Upper lobe of right lung (tissue), 1 donor: Measurements from ENCODE around the gene RPRD1A. TPM values are rescaled to one million over a fixed set of nuclear protein-coding genes. Genes with fewer than 3 reads are reported as not detected.
A peak's percentile ranks its signal among the peaks of the same experiment; 100 is the strongest.

Experiments used
- ATAC-seq: fragments of 200-7000 bp; cut with Tn5 transposase; one replicate; pipeline ENCODE4 v1.9.1; 2020; ENCODE audit warnings: mild to moderate bottlenecking, moderate library complexity
- DNase-seq: peaks from one replicate; pipeline ENCODE4 v3.0.0-alpha.2; 2020
- H3K27ac ChIP-seq: fragments of 200-600 bp; one replicate; pipeline ENCODE4 v1.8.0; 2022
- H3K27me3 ChIP-seq: fragments of 200-600 bp; one replicate; pipeline ENCODE4 v1.8.0; 2022; ENCODE audit warnings: mild to moderate bottlenecking
- H3K36me3 ChIP-seq: fragments of 200-600 bp; one replicate; pipeline ENCODE4 v1.8.0; 2022
- H3K4me1 ChIP-seq: fragments of 200-600 bp; one replicate; pipeline ENCODE4 v1.8.0; 2022
- H3K4me3 ChIP-seq: fragments of 200-600 bp; one replicate; pipeline ENCODE4 v1.8.0; 2022; ENCODE audit warnings: mild to moderate bottlenecking
- H3K9me3 ChIP-seq: fragments of 200-600 bp; one replicate; pipeline ENCODE4 v1.8.0; 2022
- intact Hi-C: fragments of 100-400 bp; cut with DNase I; formaldehyde crosslinking; loops from one replicate; pipeline ENCODE4 v1.11.0; 2022
- total RNA-seq: library from RNA; stranded (reverse); fragmentation: NEBNext Ultra II Directional; extraction: Animal tissue kit (Norgen Biotek cat#: 25700); gene quantifications from one replicate; pipeline ENCODE4 v1.2.1, GENCODE V29; 2021
- TF ChIP-seq, protein P1 (sequence below): fragments of 200-600 bp; IDR thresholded peaks from one replicate; pipeline ENCODE4 v1.8.0; 2022; ENCODE audit warnings: antibody characterized with exemption
- donor health status: DM: no; HTN: yes; CAD: no; lungs with severe emphysema.

Gene RPRD1A
- total RNA-seq, 1 donor from 2014 or later = 45.4 TPM

DNA sequence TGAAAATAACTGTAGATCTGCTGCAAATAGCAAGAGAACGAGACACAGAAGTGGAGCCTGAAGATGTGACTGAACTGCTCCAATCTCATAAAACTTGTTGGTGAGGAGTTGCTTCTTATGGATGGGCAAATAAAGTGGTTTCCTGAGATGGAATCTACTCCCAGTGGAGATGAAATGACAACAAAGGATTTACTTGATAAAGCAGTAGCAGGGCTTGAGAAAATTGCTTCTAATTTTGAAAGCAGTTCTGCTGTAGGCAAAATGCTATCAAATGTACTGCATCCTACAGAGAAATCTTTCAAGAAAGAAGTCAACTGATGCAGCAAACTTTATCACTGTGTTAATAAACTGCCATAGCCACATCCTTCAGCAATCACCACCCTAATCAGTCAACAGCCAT, 44.0 kb downstream of the RPRD1A start:
- intact Hi-C loops = no loop called here
- H3K27me3 ChIP-seq = no peaks in the 10 kb centered on the region
- no peak for DNase-seq

DNA sequence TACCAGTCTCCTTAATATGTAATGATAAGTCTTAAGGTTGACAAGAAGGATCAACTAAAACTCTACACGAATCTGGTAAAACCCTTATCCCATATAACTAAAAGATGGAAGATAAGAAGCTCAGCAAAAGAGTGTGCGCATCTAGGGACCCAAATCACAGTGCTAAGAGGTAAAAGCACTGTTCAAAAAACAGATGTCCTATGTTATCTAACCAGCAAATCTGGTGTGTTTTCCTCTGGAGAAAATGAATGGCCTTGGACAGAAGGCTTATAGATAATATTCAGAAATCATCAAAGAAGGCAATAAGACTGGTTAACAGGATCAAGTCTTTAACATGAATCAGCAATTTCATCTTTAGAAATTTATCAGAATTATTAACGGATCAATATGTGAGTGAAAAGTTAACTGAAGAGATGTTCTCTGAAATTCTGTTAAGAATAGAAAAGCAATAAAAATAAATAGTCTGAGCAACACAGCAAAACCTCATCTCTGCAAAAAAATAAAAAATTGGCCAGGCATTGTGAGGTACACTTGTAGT, 47.1 kb downstream of the RPRD1A start:
- no peaks in the 10 kb centered on the region for H3K4me1 ChIP-seq
- TF ChIP-seq, protein P1, sequence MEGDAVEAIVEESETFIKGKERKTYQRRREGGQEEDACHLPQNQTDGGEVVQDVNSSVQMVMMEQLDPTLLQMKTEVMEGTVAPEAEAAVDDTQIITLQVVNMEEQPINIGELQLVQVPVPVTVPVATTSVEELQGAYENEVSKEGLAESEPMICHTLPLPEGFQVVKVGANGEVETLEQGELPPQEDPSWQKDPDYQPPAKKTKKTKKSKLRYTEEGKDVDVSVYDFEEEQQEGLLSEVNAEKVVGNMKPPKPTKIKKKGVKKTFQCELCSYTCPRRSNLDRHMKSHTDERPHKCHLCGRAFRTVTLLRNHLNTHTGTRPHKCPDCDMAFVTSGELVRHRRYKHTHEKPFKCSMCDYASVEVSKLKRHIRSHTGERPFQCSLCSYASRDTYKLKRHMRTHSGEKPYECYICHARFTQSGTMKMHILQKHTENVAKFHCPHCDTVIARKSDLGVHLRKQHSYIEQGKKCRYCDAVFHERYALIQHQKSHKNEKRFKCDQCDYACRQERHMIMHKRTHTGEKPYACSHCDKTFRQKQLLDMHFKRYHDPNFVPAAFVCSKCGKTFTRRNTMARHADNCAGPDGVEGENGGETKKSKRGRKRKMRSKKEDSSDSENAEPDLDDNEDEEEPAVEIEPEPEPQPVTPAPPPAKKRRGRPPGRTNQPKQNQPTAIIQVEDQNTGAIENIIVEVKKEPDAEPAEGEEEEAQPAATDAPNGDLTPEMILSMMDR = no peak
- no peaks in the 10 kb centered on the region for H3K27me3 ChIP-seq
- peaks cover 5% of the 10 kb centered on the region for H3K36me3 ChIP-seq
- no peak overlapping the region for H3K4me3 ChIP-seq
- ATAC-seq (no peak), DNase-seq (no peak)
- H3K9me3 ChIP-seq = no peaks in the 10 kb centered on the region
- no peak overlapping the region for H3K27ac ChIP-seq
- intact Hi-C loops = no loop called here

More for the DNA sequence above, 44.0 kb downstream of the RPRD1A start:
- H3K4me3 ChIP-seq = no peak overlapping the region
- no peaks in the 10 kb centered on the region for H3K9me3 ChIP-seq
- H3K4me1 ChIP-seq = no peaks in the 10 kb centered on the region
- TF ChIP-seq, protein P1 = no peak
- peaks cover 21% of the 10 kb centered on the region for H3K36me3 ChIP-seq
- no peak overlapping the region for H3K27ac ChIP-seq
- ATAC-seq = no peak

DNA sequence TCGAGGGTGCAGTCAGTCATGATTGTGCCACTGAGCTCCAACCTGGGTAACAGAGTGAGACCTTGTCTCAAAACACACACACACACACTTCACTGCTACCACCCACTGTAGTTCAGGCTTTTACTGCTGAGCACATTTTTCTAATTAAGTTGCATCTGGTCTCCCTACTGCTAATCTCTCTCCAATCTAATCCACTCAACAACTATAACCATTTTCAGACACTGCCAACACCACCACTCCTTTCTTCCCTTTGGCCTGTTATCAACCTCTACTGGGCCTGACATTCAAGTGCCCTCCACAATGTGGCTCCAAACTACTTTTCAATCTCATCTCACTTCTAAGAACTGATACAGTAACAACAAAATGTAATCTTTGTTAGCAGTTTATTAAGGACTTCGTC, 50.1 kb downstream of the RPRD1A start:
- Histone ChIP-seq H3K4me1 (no peaks in the 10 kb centered on the region), H3K36me3 (no peaks in the 10 kb centered on the region), H3K27ac (no peak overlapping the region), H3K4me3 (no peak overlapping the region), H3K9me3 (no peaks in the 10 kb centered on the region), H3K27me3 (no peaks in the 10 kb centered on the region)
- TF ChIP-seq, protein P1 = no peak
- ATAC-seq (peak; percentile 31), DNase-seq (no peak)
- intact Hi-C loops = loop anchor here (5.0 kb wide), 1 partner anchor 265 kb away; no protein-coding TSS in a partner anchor

- Histone ChIP-seq H3K4me3 (no peak overlapping the region), H3K36me3 (no peaks in the 10 kb centered on the region), H3K4me1 (no peaks in the 10 kb centered on the region), H3K27ac (no peak overlapping the region), H3K27me3 (no peaks in the 10 kb centered on the region), H3K9me3 (no peaks in the 10 kb centered on the region)
- ATAC-seq (no peak), DNase-seq (no peak)
- intact Hi-C loops = loop anchor here (5.0 kb wide), 1 partner anchor 267 kb away; no protein-coding TSS in a partner anchor
- TF ChIP-seq, protein P1 = no peak
Measured at GRCh38 chr18:36015629-36016028, 51.7 kb downstream of the RPRD1A start.

DNA sequence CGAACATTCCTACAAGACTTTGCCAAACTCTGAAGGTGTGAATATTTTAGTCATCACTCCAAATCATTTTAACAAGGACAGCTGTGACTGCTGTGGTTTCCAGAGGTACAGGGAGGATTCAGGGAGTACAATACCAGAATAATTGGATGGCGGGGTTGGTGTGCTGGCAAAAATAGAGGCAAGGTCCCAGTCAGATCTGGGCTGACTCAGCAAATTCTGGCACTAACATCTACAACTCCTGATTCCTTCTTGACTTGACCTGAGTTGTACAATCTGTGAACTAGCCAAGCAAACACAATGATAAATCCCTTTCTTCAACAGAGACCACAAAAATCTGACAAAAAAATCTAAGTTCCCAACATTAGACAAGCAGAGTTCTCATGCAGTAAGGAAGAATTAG, 54.5 kb downstream of the RPRD1A start:
- Histone ChIP-seq H3K36me3 (no peaks in the 10 kb centered on the region), H3K27ac (no peak overlapping the region), H3K4me1 (no peaks in the 10 kb centered on the region), H3K27me3 (no peaks in the 10 kb centered on the region), H3K9me3 (no peaks in the 10 kb centered on the region), H3K4me3 (no peak overlapping the region)
- ATAC-seq = no peak
- TF ChIP-seq, protein P1 = no peak
- no peak for DNase-seq
- intact Hi-C loops = no loop called here

DNA sequence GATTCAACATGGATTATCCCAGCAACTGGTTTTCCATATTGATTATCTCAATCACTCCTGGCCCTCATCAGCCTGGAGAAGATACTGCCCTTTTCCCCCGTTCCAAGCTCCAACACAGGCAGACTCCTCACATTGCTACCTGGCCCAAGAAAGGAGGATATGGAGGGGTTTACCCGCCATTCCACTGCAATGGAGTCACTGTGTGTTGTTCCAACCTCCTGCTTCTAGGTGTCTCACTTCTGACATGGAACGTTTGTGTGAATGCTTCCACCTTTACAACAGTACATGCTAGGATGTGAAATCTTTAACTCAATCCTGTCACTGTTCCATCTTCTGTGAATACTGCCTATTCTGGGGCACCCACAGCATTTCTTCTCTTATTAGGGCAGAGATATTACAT, 58.1 kb downstream of the RPRD1A start:
- no peak overlapping the region for H3K27ac ChIP-seq
- DNase-seq (no peak), ATAC-seq (no peak)
- TF ChIP-seq, protein P1 = no peak
- no peaks in the 10 kb centered on the region for H3K4me1 ChIP-seq
- H3K9me3 ChIP-seq = no peaks in the 10 kb centered on the region
- intact Hi-C loops = no loop called here
- no peaks in the 10 kb centered on the region for H3K27me3 ChIP-seq
- no peak overlapping the region for H3K4me3 ChIP-seq
- H3K36me3 ChIP-seq = no peaks in the 10 kb centered on the region
